Adrenal gland (tissue), 5 donors: ENCODE measurements around the gene RSPH6A.

Experiments
- POLR2A ChIP-seq, 2 donors: fragments of 450-650 bp; IDR thresholded peaks; one replicate each; pipeline ENCODE4 v1.6.1; 2017; ENCODE audit warnings: antibody characterized with exemption in 2 of 2, mild to moderate bottlenecking in 2 of 2, moderate library complexity in 1 of 2
- TF ChIP-seq, protein P1 (sequence below), 6 experiments: fragments of 450-650 bp in 4 of 6; fragments of 200-600 bp in 2 of 6; sonication (generic) in 1 of 6; IDR thresholded peaks; 1 replicate in 5 of 6; 2 replicates in 1 of 6; pipeline versions ENCODE4 v1.5.1 to v1.8.0; 2016 to 2021; ENCODE audit warnings: antibody characterized with exemption in 6 of 6, mild to moderate bottlenecking in 2 of 6, moderate library complexity in 1 of 6
- donor health status: DM: no; HTN: no; CAD: no.

DNA sequence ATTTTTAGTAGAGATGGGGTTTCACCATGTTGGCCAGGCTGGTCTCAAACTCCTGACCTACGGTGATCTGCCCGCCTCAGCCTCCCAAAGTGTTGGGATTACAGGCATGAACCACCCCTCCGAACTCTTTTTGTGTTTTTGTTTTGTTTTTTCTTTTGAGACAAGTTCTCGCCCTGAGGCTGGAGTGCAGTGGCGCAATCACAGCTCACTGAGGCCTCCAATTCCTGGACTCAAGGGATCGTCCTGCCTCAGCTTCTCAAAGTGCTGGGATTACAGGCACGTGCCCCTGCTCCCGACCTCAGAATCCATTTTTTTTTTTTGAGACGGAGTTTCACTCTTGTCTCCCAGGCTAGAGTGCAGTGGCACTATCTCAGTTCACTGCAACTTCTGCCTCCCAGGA lies 57.4 kb downstream of the RSPH6A start:
- TF ChIP-seq, protein P1, sequence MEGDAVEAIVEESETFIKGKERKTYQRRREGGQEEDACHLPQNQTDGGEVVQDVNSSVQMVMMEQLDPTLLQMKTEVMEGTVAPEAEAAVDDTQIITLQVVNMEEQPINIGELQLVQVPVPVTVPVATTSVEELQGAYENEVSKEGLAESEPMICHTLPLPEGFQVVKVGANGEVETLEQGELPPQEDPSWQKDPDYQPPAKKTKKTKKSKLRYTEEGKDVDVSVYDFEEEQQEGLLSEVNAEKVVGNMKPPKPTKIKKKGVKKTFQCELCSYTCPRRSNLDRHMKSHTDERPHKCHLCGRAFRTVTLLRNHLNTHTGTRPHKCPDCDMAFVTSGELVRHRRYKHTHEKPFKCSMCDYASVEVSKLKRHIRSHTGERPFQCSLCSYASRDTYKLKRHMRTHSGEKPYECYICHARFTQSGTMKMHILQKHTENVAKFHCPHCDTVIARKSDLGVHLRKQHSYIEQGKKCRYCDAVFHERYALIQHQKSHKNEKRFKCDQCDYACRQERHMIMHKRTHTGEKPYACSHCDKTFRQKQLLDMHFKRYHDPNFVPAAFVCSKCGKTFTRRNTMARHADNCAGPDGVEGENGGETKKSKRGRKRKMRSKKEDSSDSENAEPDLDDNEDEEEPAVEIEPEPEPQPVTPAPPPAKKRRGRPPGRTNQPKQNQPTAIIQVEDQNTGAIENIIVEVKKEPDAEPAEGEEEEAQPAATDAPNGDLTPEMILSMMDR (IDR thresholded peaks at IDR 0.05): no peak
- no peak for TF ChIP-seq POLR2A (IDR thresholded peaks at IDR 0.05)
